Activated T-cell treated with anti-CD3 and anti-CD28 coated beads for 1 hour (primary cell): Measurements from ENCODE around the gene CDC20.

Source experiments
- DNase-seq: peaks from one replicate; pipeline ENCODE4 v3.0.0-alpha.2; 2020; ENCODE audit warnings: low read depth

The CDC20 gene

GRCh38 chr1:43358746-43359693 is at the start of gene CDC20:
CDC20 (plus strand) TSS chr1:43358981; CDS start chr1:43359216, 235 bp downstream.
- DNase-seq, result peak; percentile 96

DNA sequence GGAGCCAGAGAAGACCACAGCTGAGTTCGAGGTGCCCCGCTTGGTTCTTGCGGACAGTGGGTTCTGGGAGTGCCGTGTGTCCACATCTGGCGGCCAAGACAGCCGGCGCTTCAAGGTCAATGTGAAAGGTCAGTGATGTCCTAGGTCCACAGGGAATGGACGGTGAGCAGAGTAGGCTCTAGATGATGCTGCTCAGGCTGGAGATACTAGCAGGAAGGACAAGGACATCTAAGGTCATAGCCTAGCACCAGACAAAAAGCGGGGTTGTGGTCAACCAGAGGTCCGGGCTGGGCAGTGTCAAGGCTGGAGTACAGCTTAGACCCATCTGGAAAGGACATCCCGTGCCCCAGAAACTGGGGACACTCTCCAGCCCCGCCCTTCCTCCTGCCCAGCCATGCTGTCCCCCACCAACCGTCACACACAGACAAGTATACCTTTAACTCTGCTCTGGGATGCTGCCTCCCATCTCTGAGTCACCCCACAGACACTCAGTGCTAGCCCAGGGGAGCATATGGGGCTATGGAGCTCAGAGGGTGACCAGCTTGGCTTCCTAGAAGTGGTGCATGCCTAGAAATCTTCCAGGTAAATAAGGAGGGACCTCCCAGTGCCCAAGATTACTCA is 49.3 kb upstream of the CDC20 start:
- DNase-seq, result no peak

GRCh38 chr1:43311521-43311920 is 47.3 kb upstream of the CDC20 start:
- no peak for DNase-seq

- DNase-seq, result no peak
Measured at GRCh38 chr1:43312212-43312623, 46.6 kb upstream of the CDC20 start.

DNA sequence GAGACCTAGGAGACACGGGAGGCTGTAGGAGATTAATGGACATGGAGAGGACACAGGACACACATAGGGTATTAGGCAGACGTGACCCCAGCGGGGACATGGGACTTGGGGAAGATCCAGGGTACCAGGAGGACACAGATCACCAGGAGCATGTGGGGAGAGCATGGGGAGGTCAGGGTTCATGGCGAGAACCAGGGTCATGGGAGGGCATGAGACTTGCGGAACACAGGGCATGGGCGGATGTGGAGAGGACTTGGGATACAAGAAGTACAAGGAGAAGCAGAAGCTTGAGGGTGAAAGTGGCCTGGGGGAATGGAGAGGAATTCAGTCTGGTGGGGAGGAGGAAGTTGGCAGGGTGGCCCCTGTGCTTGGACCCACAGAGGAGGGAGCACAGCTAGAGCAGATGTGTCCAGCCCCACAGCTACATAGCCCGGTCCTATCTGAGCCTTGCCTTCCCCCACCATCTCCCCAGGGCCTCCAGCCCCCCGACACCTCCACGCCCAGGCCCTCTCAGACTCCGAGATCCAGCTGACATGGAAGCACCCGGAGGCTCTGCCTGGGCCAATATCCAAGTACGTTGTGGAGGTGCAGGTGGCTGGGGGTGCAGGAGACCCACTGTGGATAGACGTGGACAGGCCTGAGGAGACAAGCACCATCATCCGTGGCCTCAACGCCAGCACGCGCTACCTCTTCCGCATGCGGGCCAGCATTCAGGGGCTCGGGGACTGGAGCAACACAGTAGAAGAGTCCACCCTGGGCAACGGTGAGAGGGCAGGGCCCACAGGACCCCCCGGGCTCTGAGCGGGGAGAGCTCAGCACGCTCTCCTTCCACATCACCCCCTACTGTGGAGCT is 45.9 kb upstream of the CDC20 start:
- DNase-seq, result no peak

DNA sequence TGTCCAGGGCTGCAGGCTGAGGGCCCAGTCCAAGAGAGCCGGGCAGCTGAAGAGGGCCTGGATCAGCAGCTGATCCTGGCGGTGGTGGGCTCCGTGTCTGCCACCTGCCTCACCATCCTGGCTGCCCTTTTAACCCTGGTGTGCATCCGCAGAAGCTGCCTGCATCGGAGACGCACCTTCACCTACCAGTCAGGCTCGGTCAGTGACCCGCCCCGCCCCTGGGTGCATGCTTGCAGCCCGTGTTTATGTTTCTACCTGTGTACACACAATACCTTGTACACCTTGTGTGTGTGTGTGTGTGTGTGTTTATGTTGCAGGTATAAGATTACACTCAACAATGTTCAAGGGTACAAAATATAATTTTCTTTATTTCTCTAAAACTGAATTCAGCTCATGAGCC is 45.0 kb upstream of the CDC20 start:
- no peak for DNase-seq

DNA sequence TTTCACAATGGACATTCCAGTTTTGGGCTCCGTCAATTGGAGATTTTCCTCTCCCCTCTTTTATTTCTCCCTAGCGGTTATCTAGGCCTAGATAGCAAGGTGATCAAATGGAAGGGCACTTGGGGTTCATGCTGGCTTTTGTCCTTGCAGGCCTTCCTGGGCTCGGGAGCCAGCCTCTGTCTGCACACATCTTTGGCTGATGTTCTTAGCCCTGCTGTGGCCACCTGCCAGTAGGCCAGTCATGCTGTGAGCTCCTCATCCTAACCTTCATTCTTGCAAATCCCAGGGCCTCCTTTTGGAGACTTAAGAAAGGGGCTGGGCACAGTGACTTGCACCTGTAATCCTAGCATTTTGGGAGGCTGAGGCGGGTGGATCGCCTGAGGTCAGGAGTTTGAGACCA is 44.5 kb upstream of the CDC20 start:
- no peak for DNase-seq

GRCh38 chr1:43315481-43315880 is 43.3 kb upstream of the CDC20 start:
- DNase-seq, result no peak

DNA sequence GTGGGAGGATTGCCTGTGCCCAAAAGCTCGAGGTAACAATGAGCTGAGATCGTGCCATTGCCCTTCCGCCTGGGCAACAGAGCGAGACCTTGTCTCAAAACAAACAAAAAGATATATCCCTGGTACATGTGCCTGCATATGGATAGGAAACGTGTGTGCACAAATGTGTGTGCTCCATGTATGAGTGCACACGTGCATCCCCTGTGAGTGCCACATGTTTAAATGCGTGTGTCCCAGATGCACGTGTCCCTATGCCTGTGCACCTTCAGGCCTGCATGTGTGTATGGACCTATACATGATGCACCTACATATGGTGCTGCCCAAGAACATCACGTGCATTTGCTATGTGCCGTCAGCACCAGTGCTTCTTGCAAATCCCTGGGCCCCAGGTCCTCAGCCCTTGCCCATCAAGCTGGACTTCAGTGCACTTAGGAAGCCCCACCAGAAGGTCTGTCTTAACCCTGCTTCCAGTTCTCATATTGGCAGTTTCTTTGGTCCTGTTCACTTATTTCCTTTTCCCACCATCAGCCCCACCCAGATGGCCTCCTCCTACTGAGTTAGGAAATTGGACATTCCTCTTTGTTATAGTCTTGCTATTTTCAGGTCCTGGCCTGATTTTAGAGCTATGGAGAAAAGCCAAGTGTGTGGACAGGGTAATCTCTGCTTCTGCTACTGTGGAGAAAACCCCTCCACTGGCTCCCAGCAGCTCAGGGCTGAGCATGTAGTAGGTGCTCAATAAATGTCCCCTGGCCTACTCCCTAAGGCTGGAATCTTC is 42.6 kb upstream of the CDC20 start:
- no peak for DNase-seq

DNA sequence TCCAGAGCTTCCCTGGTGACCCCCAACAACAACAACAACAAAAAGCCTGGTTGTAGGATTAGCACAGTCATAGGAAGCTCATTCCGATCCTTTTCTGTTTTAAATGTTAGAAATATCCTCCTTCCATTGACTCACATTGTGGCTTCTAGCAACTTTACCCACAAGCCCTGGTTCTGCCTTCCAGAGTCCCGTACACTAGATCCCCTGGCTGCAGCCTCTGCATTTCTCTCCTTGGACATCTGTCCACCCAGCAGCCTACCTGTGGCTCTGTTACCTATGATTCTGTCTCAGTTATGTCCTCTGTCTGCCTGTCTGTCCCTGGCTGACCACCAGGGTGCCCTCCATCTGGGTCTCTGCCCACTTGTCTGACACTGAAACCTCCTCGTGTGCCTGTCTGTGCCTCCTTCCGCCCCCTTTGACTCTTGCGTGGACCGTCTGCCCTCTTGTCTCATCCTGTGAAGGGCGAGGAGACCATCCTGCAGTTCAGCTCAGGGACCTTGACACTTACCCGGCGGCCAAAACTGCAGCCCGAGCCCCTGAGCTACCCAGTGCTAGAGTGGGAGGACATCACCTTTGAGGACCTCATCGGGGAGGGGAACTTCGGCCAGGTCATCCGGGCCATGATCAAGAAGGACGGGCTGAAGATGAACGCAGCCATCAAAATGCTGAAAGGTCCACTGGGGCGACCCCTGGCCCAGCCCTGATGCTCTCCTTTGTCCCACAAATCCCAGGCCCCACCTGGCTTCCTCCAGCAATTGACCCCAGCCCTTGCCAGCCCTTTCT is 41.9 kb upstream of the CDC20 start:
- DNase-seq, result no peak

DNA sequence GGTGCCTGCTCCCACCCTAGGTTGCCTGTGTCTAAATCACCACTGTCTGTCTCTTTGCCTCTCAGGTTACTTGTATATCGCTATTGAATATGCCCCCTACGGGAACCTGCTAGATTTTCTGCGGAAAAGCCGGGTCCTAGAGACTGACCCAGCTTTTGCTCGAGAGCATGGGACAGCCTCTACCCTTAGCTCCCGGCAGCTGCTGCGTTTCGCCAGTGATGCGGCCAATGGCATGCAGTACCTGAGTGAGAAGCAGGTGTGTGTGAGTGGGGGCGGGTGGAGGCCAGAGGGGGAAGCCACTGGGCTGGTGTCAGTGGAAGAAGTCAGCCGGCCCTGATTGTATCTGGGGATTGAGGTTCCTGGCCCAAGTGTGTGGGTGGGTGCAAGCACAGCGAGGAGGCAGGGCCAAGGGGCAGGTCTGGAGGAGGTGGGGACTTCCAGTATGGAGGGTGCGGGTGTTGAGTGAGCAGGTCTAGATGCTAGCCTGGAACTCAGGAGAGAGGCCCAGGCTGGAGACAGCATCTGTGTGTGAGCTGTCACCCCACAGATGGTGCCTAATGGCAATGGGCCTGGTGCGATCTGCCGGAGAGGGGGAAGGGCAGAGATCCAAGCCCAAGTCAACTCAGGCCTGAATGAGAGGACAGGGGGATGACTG is 40.8 kb upstream of the CDC20 start:
- DNase-seq, result no peak

DNA sequence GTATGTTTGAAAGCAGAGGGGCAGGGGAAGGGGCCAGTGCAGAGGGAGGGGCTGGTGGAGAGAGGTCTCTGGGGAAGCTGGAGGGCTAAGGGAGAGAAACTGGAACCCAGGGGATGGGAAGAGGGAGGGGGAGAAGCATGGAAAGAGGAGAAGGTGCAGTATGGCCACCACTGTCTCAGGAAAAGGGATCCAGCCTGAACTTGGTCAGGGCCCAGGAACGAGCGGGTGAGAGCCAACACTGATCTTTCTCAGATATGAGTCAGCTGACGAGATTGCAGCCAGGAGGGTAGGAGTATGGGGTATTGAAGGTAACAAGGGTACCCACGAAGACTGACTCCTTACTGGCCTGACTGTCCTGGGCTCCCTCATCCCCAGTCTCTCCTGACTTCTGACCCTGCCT is 40.0 kb upstream of the CDC20 start:
- DNase-seq, result no peak

GRCh38 chr1:43319288-43319687 is 39.5 kb upstream of the CDC20 start:
- no peak for DNase-seq

DNA sequence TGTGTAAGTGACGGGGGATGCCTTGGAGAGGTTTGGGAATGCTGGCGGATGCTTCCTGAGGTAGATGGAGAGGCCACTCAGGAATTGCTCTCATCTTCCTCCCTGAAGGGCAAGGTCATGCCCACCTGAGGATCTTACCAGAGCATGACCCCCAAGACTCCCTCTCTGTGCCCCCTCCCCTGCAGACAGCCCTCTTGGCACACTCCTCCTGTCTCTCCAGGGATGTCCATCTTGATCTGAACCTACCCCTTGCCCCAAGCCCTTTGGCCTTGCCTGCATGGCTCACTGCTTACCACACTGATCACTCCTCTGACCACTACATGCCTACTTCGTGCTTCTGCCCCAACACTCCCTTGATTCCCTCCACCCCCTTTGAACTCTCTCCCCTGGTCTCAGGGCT is 39.0 kb upstream of the CDC20 start:
- no peak for DNase-seq

GRCh38 chr1:43321331-43321891 is 37.4 kb upstream of the CDC20 start:
- no peak for DNase-seq

DNA sequence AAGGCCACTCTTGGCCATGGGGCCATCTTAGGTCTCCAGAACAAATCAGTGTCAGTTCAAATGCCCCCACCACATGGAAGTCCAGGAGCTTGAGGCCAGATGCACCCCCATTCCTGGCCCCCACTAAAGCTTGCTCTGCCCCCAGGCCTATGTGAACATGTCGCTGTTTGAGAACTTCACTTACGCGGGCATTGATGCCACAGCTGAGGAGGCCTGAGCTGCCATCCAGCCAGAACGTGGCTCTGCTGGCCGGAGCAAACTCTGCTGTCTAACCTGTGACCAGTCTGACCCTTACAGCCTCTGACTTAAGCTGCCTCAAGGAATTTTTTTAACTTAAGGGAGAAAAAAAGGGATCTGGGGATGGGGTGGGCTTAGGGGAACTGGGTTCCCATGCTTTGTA is 36.3 kb upstream of the CDC20 start:
- DNase-seq, result no peak

DNA sequence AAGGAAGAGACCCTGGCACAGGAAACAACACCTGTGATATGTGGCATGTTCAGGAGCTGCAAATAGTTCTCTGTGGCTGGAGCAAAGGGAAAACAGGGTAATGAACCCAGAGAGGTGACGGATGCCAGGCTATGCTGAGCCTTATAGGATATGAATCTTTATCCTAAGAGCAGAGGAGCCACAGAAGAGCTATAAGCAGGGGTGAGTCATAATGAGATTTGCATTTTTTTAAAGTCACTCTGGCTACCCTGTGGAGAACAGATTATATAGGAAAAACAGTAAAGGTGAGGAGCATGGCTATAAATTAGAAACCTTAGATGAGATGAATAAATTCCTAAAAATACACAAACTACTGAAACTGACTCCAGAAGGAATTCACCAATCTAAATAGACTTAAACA is 34.0 kb upstream of the CDC20 start:
- DNase-seq, result no peak

DNA sequence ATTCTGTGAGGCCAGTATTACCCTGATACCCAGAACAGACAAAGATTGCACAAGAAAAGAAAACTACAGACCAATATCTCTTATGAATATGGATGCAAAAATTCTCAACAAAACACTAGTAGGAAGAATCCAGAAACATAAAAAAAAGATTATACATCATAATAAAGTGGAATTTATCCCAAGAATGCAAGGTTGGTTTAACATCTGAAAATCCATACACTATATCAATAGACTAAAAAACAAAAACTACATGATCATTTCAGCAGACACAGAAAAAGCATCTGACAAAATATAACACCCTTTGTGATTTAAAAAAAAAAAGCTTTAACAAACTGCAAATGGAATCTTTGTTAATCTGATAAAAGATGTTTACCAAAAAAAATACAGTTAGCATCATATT is 33.4 kb upstream of the CDC20 start:
- no peak for DNase-seq

DNA sequence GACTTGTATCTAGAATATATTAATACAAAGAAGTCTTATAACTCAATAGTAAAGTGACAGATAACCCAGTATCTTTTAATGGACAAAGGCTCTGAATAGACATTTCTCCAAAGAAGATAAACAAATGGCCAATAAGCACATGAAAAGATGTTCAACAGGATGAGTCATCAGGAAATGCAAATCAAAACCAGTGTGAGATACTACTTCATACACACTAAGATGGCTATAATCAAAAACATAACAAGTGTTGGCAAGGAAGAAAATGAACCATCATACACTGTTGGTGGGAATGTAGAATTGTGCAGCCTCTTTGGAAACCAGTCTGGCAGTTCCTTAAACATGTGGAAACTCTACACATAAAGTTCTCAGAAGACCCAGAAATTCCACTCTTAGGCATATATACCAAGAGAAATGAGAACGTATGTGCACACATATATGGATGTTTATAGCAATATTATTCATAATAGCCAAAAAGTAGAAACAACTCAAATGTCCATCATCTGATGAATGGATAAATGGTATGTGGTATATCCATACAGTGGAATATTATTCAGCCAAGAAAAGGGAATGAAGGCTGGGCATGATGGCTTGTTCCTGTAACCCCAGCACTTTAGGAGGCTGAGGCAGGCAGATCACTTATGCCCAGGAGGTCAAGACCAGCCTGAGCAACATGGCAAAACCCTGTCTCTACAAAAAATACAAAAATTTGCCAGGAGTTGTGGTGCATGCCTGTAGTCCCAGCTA is 31.1 kb upstream of the CDC20 start:
- DNase-seq, result no peak
